HEK293T (cell line): Measurements from ENCODE around the gene TDP1.

Experiments used
- BHLHE40 ChIP-seq: fragments of 450-650 bp; IDR thresholded peaks from 2 replicates; pipeline ENCODE4 v1.6.1; 2016; ENCODE audit warnings: mild to moderate bottlenecking, moderate library complexity, borderline replicate concordance
- FOXA1 ChIP-seq: fragments of 450-650 bp; IDR thresholded peaks from 2 replicates; pipeline ENCODE4 v1.6.1; 2016; ENCODE audit warnings: mild to moderate bottlenecking
- FOXK2 ChIP-seq: fragments of 450-650 bp; IDR thresholded peaks from 2 replicates; pipeline ENCODE4 v1.6.1; 2016; ENCODE audit warnings: mild to moderate bottlenecking
- FOXM1 ChIP-seq: fragments of 450-650 bp; IDR thresholded peaks from 2 replicates; pipeline ENCODE4 v1.6.1; 2017; ENCODE audit warnings: mild to moderate bottlenecking, borderline replicate concordance
- HDGF ChIP-seq: fragments of 450-650 bp; IDR thresholded peaks from 2 replicates; pipeline ENCODE4 v1.6.1; 2017; ENCODE audit warnings: antibody characterized with exemption, borderline replicate concordance
- L3MBTL2 ChIP-seq: fragments of 450-650 bp; conservative IDR thresholded peaks from 2 replicates; pipeline ENCODE4 v1.6.1; 2016; ENCODE audit warnings: mild to moderate bottlenecking
- LEF1 ChIP-seq: fragments of 450-650 bp; IDR thresholded peaks from 2 replicates; pipeline ENCODE4 v1.6.1; 2017; ENCODE audit warnings: mild to moderate bottlenecking, borderline replicate concordance
- NFRKB ChIP-seq: fragments of 450-650 bp; IDR thresholded peaks from 2 replicates; pipeline ENCODE4 v1.6.1; 2016; ENCODE audit warnings: mild to moderate bottlenecking, moderate library complexity
- SP1 ChIP-seq: fragments of 450-650 bp; IDR thresholded peaks from 2 replicates; pipeline ENCODE4 v1.6.1; 2017
- SUZ12 ChIP-seq: fragments of 450-650 bp; IDR thresholded peaks from 2 replicates; pipeline ENCODE4 v1.6.1; 2016; ENCODE audit warnings: mild to moderate bottlenecking

GRCh38 chr14:89922031-89922907, 33.5 kb upstream of the TDP1 start:
- TF ChIP-seq L3MBTL2 (no peak), FOXA1 (no peak), BHLHE40 (no peak), NFRKB (no peak), LEF1 (no peak), SP1 (no peak), SUZ12 (no peak), FOXM1 (no peak), HDGF (no peak), FOXK2 (no peak)
